Measurements from ENCODE around the gene EXOC3L2.

Gene EXOC3L2

GRCh38 chr19:45218426-45218825 is 26.8 kb downstream of the EXOC3L2 start:
- no peak for TF ChIP-seq GATA3 (IDR thresholded peaks at IDR 0.05; ENCODE audit: low read depth, low read length)
- TF ChIP-seq GATA2 (IDR thresholded peaks at IDR 0.05; ENCODE audit: low read depth, low read length) = no peak

- TF ChIP-seq GATA3 (IDR thresholded peaks at IDR 0.05; ENCODE audit: low read depth, low read length) = no peak
- no peak for TF ChIP-seq GATA2 (IDR thresholded peaks at IDR 0.05; ENCODE audit: low read depth, low read length)
Observed at GRCh38 chr19:45217957-45218334, 27.3 kb downstream of the EXOC3L2 start.

DNA sequence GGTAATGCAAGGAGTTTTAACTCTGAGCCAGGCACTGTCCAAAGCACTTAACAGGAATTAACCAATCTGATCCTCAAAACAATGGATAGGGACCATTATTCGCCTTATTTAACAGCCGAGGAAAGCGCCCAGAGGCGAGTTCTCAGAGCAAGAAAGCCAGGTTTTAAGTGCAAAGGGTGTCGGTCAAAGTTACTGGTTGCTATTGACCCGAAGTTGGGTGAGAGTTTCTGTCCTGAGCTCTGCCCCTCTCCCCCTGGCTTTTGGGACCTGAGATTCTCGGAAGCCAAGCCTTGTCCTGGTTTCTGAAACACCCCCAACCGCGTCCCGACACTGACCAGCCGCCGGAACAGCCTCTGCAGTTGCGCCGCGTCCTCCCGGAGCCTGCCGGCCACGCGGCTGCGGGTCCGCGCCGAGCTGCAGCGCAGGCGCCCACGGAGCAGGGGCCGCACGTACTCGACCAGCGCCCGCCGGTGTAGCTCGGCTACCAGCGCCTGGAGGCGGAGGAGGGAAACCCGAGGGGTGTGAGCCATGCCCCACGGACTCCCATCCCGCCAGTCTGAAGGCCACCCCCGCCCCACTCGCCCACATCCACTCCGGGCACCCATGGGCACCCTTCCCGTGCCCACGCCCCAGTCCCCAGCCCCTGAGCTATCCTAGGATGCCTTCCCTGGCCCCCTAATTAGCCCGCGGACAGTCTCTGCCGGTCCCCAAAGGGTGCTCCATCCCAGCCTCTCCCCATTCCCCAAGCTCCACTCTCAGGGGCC is 27.8 kb downstream of the EXOC3L2 start:
- TF ChIP-seq GATA2 (IDR thresholded peaks at IDR 0.05; ENCODE audit: low read depth, low read length) = no peak
- no peak for TF ChIP-seq GATA3 (IDR thresholded peaks at IDR 0.05; ENCODE audit: low read depth, low read length)

DNA sequence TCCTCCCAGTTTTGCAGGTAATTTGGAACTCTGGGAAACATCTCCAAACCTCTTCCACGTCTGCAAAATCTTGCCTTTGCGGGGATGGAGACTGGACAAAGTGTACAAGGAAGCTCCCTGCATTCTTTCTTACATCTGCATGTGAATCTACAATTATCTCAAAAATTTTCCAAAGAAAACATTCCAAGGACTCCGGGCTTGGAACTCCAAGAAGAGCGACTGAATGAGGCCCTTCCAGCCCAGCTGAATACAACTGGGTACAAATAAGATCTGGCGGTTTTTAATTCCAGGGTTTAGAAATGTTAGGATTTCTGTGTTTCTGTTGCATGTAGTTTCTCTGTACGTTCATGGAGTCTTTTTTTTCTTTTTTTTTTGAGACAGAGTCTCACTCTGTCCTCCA is 28.5 kb downstream of the EXOC3L2 start:
- TF ChIP-seq GATA2 (IDR thresholded peaks at IDR 0.05; ENCODE audit: low read depth, low read length) (no peak), GATA3 (IDR thresholded peaks at IDR 0.05; ENCODE audit: low read depth, low read length) (no peak)

GRCh38 chr19:45215391-45216191 is 29.6 kb downstream of the EXOC3L2 start:
- no peak for TF ChIP-seq GATA2 (IDR thresholded peaks at IDR 0.05; ENCODE audit: low read depth, low read length)
- TF ChIP-seq GATA3 (IDR thresholded peaks at IDR 0.05; ENCODE audit: low read depth, low read length) = no peak

DNA sequence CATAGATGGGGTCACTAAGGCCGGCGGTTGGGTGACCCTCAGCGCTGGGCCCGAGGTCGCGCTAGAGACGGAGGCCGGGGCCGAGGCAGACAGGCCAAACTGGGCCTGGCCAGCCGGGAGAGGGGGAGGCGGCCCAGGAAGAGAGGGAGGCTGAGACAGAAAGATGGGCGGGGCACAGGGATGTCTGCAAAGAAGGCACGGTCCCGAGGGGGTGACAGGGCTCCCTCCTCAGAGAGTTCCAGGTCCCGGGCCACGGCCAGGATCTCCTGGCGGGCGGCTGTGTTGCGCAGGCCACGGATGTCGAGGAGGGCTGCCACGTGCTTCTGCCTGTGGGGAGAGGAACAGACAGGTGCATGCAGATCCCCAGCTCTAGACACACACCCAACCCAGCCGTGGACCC is 32.2 kb downstream of the EXOC3L2 start:
- TF ChIP-seq GATA3 (IDR thresholded peaks at IDR 0.05; ENCODE audit: low read depth, low read length) (no peak), GATA2 (IDR thresholded peaks at IDR 0.05; ENCODE audit: low read depth, low read length) (no peak)

DNA sequence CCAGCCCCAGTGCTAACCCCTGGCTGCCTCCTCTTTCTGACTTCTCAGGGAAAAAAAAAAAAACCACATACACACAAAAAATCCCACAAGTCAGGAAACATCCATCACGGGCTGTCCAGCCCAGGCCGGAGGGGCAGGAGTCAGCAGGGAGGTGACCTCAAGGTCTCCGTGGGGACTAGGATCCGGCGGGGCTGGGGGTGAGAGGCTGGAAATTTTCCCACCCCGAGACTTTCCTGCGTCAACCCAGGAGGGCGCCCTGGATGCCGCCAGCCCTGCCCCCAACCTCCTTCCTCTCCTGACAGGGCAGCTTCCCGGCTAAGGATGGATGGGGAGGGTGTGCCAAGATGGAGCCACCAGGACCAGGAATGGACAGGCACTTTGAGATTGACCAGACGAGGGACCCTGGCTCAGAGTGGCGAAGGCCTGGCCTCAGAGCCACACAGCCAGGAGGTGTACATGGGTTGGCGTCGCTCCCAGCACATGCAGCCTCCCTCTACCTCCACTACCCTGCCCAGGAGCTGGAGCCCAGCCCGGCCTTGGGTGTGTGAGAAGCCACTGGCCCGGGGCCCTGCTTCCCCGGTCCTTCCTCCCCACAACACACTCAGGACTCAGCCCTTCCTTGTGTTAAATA is 33.3 kb downstream of the EXOC3L2 start:
- TF ChIP-seq GATA2 (IDR thresholded peaks at IDR 0.05; ENCODE audit: low read depth, low read length) (no peak), GATA3 (IDR thresholded peaks at IDR 0.05; ENCODE audit: low read depth, low read length) (no peak)

- TF ChIP-seq GATA3 (IDR thresholded peaks at IDR 0.05; ENCODE audit: low read depth, low read length) (no peak), GATA2 (IDR thresholded peaks at IDR 0.05; ENCODE audit: low read depth, low read length) (no peak)
Observed at GRCh38 chr19:45206328-45206727, 38.9 kb downstream of the EXOC3L2 start.

GRCh38 chr19:45205810-45206209 is 39.4 kb downstream of the EXOC3L2 start:
- TF ChIP-seq GATA2 (IDR thresholded peaks at IDR 0.05; ENCODE audit: low read depth, low read length) (no peak), GATA3 (IDR thresholded peaks at IDR 0.05; ENCODE audit: low read depth, low read length) (no peak)

GRCh38 chr19:45202637-45203036 is 42.6 kb downstream of the EXOC3L2 start:
- TF ChIP-seq GATA2 (IDR thresholded peaks at IDR 0.05; ENCODE audit: low read depth, low read length) = no peak
- no peak for TF ChIP-seq GATA3 (IDR thresholded peaks at IDR 0.05; ENCODE audit: low read depth, low read length)

GRCh38 chr19:45200568-45200967 is 44.6 kb downstream of the EXOC3L2 start:
- no peak for TF ChIP-seq GATA3 (IDR thresholded peaks at IDR 0.05; ENCODE audit: low read depth, low read length)
- no peak for TF ChIP-seq GATA2 (IDR thresholded peaks at IDR 0.05; ENCODE audit: low read depth, low read length)

- TF ChIP-seq GATA2 (IDR thresholded peaks at IDR 0.05; ENCODE audit: low read depth, low read length) = no peak
- no peak for TF ChIP-seq GATA3 (IDR thresholded peaks at IDR 0.05; ENCODE audit: low read depth, low read length)
Observed at GRCh38 chr19:45195764-45196163, 49.4 kb downstream of the EXOC3L2 start.

DNA sequence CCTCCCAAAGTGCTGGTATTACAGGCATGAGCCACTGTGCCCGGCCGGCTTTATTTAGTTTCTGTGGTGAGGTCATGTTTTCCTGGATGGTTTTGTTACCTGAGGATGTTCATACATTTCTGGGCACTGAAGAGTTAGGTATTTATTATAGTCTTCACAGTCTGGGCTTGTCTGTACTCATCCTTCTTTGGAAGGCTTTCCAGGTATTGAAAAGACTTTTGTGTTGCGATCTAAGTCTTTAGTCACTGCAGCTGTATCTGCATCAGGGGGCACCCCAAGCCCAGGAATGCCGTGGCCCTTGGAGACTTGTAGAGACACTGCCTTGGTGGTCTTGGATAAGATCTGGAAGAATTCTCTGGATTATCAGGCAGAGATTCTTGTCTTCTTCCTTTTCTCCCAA is 53.8 kb downstream of the EXOC3L2 start:
- no peak for TF ChIP-seq GATA3 (IDR thresholded peaks at IDR 0.05; ENCODE audit: low read depth, low read length)
- TF ChIP-seq GATA2 (IDR thresholded peaks at IDR 0.05; ENCODE audit: low read depth, low read length) = no peak

- TF ChIP-seq GATA3 (IDR thresholded peaks at IDR 0.05; ENCODE audit: low read depth, low read length) = no peak
Observed at GRCh38 chr19:45189971-45190370, 55.2 kb downstream of the EXOC3L2 start.
